ENCODE data around the gene DENND2C. TPM values are rescaled to one million over a fixed set of nuclear protein-coding genes. Genes with fewer than 3 reads are reported as not detected.

The DENND2C gene
- total and polyA plus RNA-seq, 4 donors: 1.7 to 9.3 (median 3.3) TPM

GRCh38 chr1:114703242-114703641 is 33.4 kb upstream of the DENND2C start:
- no peak overlapping the region for H3K4me3 ChIP-seq (ENCODE audit: low read depth, low read length)
- no peak overlapping the region for H3K27ac ChIP-seq (ENCODE audit: low read depth, low read length)
- H3K27me3 ChIP-seq (ENCODE audit: control insufficient read depth, insufficient read depth, low read length): no peaks in the 10 kb centered on the region
- H3K36me3 ChIP-seq (ENCODE audit: control insufficient read depth, insufficient read depth, low read length): peaks cover 7% of the 10 kb centered on the region
- no CpG with 5 or more reads among the region's 1 CpG for WGBS (ENCODE audit: insufficient coverage)
- DNase-seq (ENCODE audit: low read depth in 4 of 6, low spot score in 6 of 6): no peak
- H3K4me1 ChIP-seq (ENCODE audit: control insufficient read depth, insufficient read depth, low read length): no peaks in the 10 kb centered on the region
- no peaks in the 10 kb centered on the region for H3K9me3 ChIP-seq (ENCODE audit: control insufficient read depth, insufficient read depth, low read length)

DNA sequence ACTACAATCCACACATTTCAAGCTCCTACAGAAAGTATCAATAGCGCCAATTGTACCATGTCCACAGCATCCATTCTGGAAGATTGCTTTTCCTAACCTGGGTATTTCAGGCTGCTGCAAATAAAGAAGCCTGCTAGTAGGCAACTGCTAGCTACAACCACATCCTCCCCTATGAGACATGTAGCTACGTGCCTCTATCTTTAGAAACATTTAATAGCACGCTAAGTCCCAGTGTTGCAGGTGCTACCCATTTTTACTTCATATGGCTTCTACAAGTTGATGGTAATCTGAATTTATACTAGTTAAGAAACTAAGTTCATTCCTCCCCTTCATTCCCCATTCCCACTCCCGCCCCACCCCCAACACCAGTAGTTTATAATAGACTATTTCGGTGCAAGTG is 32.9 kb upstream of the DENND2C start:
- H3K9me3 ChIP-seq (ENCODE audit: control insufficient read depth, insufficient read depth, low read length): no peaks in the 10 kb centered on the region
- no peaks in the 10 kb centered on the region for H3K27me3 ChIP-seq (ENCODE audit: control insufficient read depth, insufficient read depth, low read length)
- 89% methylated on average over 1 of the region's 5 CpGs for WGBS (ENCODE audit: insufficient coverage)
- DNase-seq (ENCODE audit: low read depth in 4 of 6, low spot score in 6 of 6): no peak
- no peak overlapping the region for H3K4me3 ChIP-seq (ENCODE audit: low read depth, low read length)
- no peaks in the 10 kb centered on the region for H3K4me1 ChIP-seq (ENCODE audit: control insufficient read depth, insufficient read depth, low read length)
- H3K36me3 ChIP-seq (ENCODE audit: control insufficient read depth, insufficient read depth, low read length): peaks cover 6% of the 10 kb centered on the region
- H3K27ac ChIP-seq (ENCODE audit: low read depth, low read length): no peak overlapping the region

GRCh38 chr1:114701931-114702330 is 32.1 kb upstream of the DENND2C start:
- H3K27ac ChIP-seq (ENCODE audit: low read depth, low read length): no peak overlapping the region
- WGBS (ENCODE audit: insufficient coverage): no CpG with 5 or more reads among the region's 2 CpGs

DNA sequence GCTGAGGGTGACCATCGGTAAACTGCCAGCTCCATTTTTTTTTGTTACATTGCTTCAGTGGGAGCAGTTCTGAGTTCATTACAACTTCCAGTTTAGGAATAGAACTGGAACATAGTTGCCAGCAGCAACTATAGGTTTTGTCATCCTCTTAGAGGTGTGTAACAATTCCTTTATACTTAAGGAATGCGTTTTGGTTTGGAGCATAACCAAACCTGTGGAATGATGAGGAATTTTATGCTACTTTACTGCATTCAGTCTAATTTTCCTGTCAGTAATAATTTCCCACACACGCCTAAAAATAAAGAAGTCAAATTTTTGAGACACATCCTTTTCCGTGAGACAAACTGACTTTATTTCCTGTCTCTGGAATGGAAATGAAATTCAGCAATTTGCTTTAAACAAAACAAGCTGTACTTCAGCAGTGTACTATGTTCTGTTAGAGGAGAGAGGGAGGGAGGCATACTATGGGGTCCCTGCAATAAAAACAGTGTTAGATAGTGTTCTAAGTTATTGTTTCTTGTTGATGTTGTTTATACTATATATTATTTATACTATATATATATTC is 30.3 kb upstream of the DENND2C start:
- no peak overlapping the region for H3K27ac ChIP-seq (ENCODE audit: low read depth, low read length)
- no peaks in the 10 kb centered on the region for H3K9me3 ChIP-seq (ENCODE audit: control insufficient read depth, insufficient read depth, low read length)
- no peaks in the 10 kb centered on the region for H3K27me3 ChIP-seq (ENCODE audit: control insufficient read depth, insufficient read depth, low read length)
- H3K4me1 ChIP-seq (ENCODE audit: control insufficient read depth, insufficient read depth, low read length): no peaks in the 10 kb centered on the region
- 92% methylated on average over 2 of the region's 4 CpGs for WGBS (ENCODE audit: insufficient coverage)
- DNase-seq (ENCODE audit: low read depth in 4 of 6, low spot score in 6 of 6): no peak
- H3K4me3 ChIP-seq (ENCODE audit: low read depth, low read length): no peak overlapping the region
- no peaks in the 10 kb centered on the region for H3K36me3 ChIP-seq (ENCODE audit: control insufficient read depth, insufficient read depth, low read length)

More at GRCh38 chr1:114701931-114702330, 32.1 kb upstream of the DENND2C start:
- Histone ChIP-seq H3K9me3 (ENCODE audit: control insufficient read depth, insufficient read depth, low read length) (no peaks in the 10 kb centered on the region), H3K4me1 (ENCODE audit: control insufficient read depth, insufficient read depth, low read length) (no peaks in the 10 kb centered on the region), H3K36me3 (ENCODE audit: control insufficient read depth, insufficient read depth, low read length) (no peaks in the 10 kb centered on the region), H3K27me3 (ENCODE audit: control insufficient read depth, insufficient read depth, low read length) (no peaks in the 10 kb centered on the region), H3K4me3 (ENCODE audit: low read depth, low read length) (no peak overlapping the region)
- no peak for DNase-seq (ENCODE audit: low read depth in 4 of 6, low spot score in 6 of 6)

- no peaks in the 10 kb centered on the region for H3K9me3 ChIP-seq (ENCODE audit: control insufficient read depth, insufficient read depth, low read length)
- no peak for DNase-seq (ENCODE audit: low read depth in 4 of 6, low spot score in 6 of 6)
- H3K4me1 ChIP-seq (ENCODE audit: control insufficient read depth, insufficient read depth, low read length): no peaks in the 10 kb centered on the region
- no peaks in the 10 kb centered on the region for H3K27me3 ChIP-seq (ENCODE audit: control insufficient read depth, insufficient read depth, low read length)
- no peaks in the 10 kb centered on the region for H3K36me3 ChIP-seq (ENCODE audit: control insufficient read depth, insufficient read depth, low read length)
- H3K4me3 ChIP-seq (ENCODE audit: low read depth, low read length): no peak overlapping the region
- H3K27ac ChIP-seq (ENCODE audit: low read depth, low read length): no peak overlapping the region
Observed at GRCh38 chr1:114696810-114697209, 27.0 kb upstream of the DENND2C start.

DNA sequence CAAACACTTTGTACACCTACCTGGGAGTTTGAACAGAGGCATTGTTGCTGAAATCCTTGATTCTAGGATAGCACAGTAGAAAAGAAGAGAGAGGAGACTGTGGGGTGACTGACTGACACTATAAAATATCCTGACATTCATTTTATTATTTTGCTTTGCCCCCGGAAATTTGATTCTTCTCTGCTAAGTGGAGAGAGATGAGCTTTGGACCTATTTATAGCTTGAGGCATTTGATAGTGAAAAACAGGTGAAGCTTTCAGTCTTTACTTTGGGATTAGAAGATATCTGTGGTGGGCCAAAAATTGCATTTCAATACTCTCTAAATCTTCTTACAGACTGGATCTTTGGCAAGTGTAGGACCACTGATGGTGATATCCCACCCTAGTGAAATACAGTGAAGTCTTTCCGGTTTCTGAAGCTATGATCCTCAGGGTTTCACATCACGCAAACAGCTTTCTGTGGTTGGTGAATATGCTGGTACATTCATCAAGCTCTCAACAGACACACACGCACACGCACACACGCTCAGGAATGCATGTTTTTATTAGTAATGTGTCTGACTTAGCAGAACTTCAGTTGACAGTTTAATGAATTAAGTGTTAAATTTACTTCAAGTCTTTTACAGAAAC is 25.7 kb upstream of the DENND2C start, which contains the start of gene AMPD1:
AMPD1 (minus strand) TSS at position 117 of the 629 bp plus-strand sequence; CDS start at position 42, 75 bp downstream.
- no peaks in the 10 kb centered on the region for H3K27me3 ChIP-seq (ENCODE audit: control insufficient read depth, insufficient read depth, low read length)
- DNase-seq (ENCODE audit: low read depth in 4 of 6, low spot score in 6 of 6): no peak
- no peak within 1 kb of the TSS for H3K27ac ChIP-seq (ENCODE audit: low read depth, low read length)
- WGBS (ENCODE audit: insufficient coverage): no CpG with 5 or more reads among the region's 6 CpGs
- H3K9me3 ChIP-seq (ENCODE audit: control insufficient read depth, insufficient read depth, low read length): no peaks in the 10 kb centered on the region
- H3K36me3 ChIP-seq (ENCODE audit: control insufficient read depth, insufficient read depth, low read length): no peaks in the 10 kb centered on the region
- H3K4me3 ChIP-seq (ENCODE audit: low read depth, low read length): no peak within 1 kb of the TSS
- no peaks in the 10 kb centered on the region for H3K4me1 ChIP-seq (ENCODE audit: control insufficient read depth, insufficient read depth, low read length)

DNA sequence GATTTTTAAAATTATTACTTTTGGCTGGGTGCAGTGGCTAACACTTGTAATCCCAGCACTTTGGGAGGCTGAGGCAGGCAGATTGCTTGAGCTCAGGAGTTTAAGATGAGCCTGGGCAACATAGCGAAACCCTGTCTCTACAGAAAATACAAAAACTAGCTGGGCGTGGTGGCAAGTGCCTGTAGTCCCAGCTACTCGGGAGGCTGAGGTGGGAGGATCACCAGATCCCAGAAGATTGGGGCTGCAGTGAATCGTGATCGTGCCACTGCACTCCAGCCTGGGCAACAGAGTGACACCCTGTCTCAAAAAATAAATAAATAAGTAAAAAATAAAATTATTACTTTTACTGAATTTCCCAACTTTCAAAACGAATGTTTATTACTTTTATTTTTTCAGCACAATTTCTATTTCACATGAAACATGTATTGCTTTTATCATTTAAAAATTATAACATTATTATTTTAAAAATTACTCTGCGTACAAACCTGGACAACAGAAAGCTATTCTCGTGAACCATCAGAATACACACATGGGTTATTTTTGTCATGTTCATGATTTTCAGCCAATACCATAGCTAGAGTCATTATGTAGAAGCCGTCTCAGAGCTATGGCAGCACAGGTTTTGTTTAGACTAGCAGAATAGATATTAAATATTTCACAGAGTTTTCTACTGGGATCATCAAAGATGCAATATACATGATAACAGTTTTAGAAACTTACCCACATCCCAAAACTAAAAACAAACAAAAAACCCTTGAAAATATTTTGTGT is 24.9 kb upstream of the DENND2C start:
- Histone ChIP-seq H3K9me3 (ENCODE audit: control insufficient read depth, insufficient read depth, low read length) (no peaks in the 10 kb centered on the region), H3K36me3 (ENCODE audit: control insufficient read depth, insufficient read depth, low read length) (no peaks in the 10 kb centered on the region), H3K27ac (ENCODE audit: low read depth, low read length) (no peak overlapping the region), H3K4me1 (ENCODE audit: control insufficient read depth, insufficient read depth, low read length) (no peaks in the 10 kb centered on the region), H3K4me3 (ENCODE audit: low read depth, low read length) (no peak overlapping the region), H3K27me3 (ENCODE audit: control insufficient read depth, insufficient read depth, low read length) (no peaks in the 10 kb centered on the region)
- 100% methylated on average over 2 of the region's 9 CpGs for WGBS (ENCODE audit: insufficient coverage)
- DNase-seq (ENCODE audit: low read depth in 4 of 6, low spot score in 6 of 6): no peak

GRCh38 chr1:114692947-114693346 is 23.1 kb upstream of the DENND2C start:
- Histone ChIP-seq H3K27me3 (ENCODE audit: control insufficient read depth, insufficient read depth, low read length) (no peaks in the 10 kb centered on the region), H3K4me1 (ENCODE audit: control insufficient read depth, insufficient read depth, low read length) (no peaks in the 10 kb centered on the region), H3K36me3 (ENCODE audit: control insufficient read depth, insufficient read depth, low read length) (no peaks in the 10 kb centered on the region), H3K9me3 (ENCODE audit: control insufficient read depth, insufficient read depth, low read length) (no peaks in the 10 kb centered on the region), H3K4me3 (ENCODE audit: low read depth, low read length) (no peak overlapping the region), H3K27ac (ENCODE audit: low read depth, low read length) (no peak overlapping the region)
- no CpG with 5 or more reads among the region's 3 CpGs for WGBS (ENCODE audit: insufficient coverage)
- DNase-seq (ENCODE audit: low read depth in 4 of 6, low spot score in 6 of 6): no peak

DNA sequence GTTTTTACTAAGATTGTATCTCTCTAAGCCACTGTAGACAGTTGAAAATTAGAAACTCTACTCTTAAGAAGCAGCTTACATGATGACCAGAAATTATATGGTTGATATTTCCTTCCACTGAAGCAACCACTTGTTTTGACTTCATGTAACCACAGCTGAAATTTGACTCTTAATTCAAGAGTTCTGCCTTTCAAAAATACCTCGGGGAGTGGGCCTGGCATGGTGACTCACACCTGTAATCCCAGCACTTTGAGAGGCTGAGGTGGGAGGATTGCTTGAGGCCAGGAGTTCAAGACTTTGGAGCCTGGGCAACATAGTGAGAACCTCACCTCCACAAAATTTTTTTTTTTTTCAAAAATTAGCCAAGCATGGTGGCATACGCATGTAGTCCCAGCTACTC is 21.2 kb upstream of the DENND2C start:
- 100% methylated on average over 1 of the region's 2 CpGs for WGBS (ENCODE audit: insufficient coverage)
- Histone ChIP-seq H3K4me1 (ENCODE audit: control insufficient read depth, insufficient read depth, low read length) (no peaks in the 10 kb centered on the region), H3K27ac (ENCODE audit: low read depth, low read length) (no peak overlapping the region), H3K4me3 (ENCODE audit: low read depth, low read length) (no peak overlapping the region), H3K27me3 (ENCODE audit: control insufficient read depth, insufficient read depth, low read length) (peaks cover 3% of the 10 kb centered on the region), H3K9me3 (ENCODE audit: control insufficient read depth, insufficient read depth, low read length) (no peaks in the 10 kb centered on the region), H3K36me3 (ENCODE audit: control insufficient read depth, insufficient read depth, low read length) (no peaks in the 10 kb centered on the region)
- DNase-seq (ENCODE audit: low read depth in 4 of 6, low spot score in 6 of 6): no peak

- peaks cover 3% of the 10 kb centered on the region for H3K27me3 ChIP-seq (ENCODE audit: control insufficient read depth, insufficient read depth, low read length)
- no peak for DNase-seq (ENCODE audit: low read depth in 4 of 6, low spot score in 6 of 6)
- no peaks in the 10 kb centered on the region for H3K9me3 ChIP-seq (ENCODE audit: control insufficient read depth, insufficient read depth, low read length)
- WGBS (ENCODE audit: insufficient coverage): no CpG with 5 or more reads among the region's 1 CpG
- H3K27ac ChIP-seq (ENCODE audit: low read depth, low read length): no peak overlapping the region
- H3K4me3 ChIP-seq (ENCODE audit: low read depth, low read length): no peak overlapping the region
- no peaks in the 10 kb centered on the region for H3K36me3 ChIP-seq (ENCODE audit: control insufficient read depth, insufficient read depth, low read length)
- no peaks in the 10 kb centered on the region for H3K4me1 ChIP-seq (ENCODE audit: control insufficient read depth, insufficient read depth, low read length)
Observed at GRCh38 chr1:114690148-114690547, 20.3 kb upstream of the DENND2C start.
